GM12801 (cell line): ENCODE data around the gene WDR62.

Source experiments
- CTCF ChIP-seq: IDR thresholded peaks from one replicate; pipeline ENCODE4 v1.5.1; 2011; ENCODE audit warnings: control low read depth; ENCODE audit not compliant: insufficient read length; ENCODE audit errors: extremely low read depth

The WDR62 gene

GRCh38 chr19:36054733-36055686, at the start of gene WDR62:
Gene WDR62, plus strand, starts transcription at chr19:36054897. Its CDS starts 75 bp downstream, at chr19:36054972.
- no peak for TF ChIP-seq CTCF

DNA sequence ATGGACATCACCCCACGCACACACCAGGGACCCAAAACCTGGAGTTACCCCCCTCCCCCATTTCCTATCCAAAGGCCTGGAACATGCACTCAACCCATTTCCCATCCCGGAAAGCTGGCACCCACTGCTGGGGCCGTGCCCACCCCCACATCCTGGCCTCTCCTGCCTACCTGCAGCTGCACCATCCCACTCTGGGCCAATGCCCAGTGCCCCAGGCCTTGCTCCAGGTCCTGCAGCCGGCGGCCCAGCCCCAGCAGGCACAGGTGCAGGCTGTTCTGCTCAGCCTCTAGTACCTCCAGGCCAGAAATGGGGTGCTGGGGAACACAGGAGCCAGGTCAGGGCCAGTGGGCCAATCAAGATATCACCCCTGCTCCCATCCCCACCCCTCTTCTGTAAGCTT, 47.7 kb upstream of the WDR62 start:
- TF ChIP-seq CTCF: no peak

DNA sequence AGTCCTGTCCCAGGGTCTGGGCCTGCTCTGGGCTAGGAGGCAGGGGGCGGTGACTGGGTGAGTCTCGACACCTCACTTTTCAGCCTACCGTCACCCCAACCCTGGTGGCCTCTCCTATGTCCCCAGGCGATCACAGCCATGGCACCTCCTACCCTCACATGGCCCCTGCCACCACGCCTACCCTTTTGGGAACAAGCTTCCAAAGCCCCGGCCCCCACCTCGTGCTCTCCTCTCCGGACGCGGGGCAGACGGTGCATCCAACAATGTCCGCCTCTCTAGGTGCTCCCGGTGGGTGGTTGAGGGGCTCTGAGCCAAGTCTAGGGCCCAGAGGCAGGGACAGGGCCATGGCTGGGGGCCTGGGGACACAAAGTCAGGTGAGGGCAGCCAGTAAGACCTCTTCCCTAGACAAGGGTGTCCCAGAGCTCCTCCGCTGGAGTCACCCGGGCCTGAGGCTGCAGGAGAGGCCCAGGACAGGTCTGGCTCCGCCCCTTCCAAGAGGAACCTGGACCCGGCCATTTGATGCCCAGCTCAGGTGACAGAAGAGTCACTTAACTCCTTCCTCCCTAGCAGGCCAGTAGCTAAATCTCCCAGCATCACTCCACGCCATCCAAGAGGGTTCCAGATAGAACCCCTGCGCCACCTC, 46.2 kb upstream of the WDR62 start, which contains the start of gene SYNE4:
SYNE4 (minus strand) TSS at position 478 of the 643 bp plus-strand sequence; CDS start at position 346, 132 bp downstream.
- no peak for TF ChIP-seq CTCF

DNA sequence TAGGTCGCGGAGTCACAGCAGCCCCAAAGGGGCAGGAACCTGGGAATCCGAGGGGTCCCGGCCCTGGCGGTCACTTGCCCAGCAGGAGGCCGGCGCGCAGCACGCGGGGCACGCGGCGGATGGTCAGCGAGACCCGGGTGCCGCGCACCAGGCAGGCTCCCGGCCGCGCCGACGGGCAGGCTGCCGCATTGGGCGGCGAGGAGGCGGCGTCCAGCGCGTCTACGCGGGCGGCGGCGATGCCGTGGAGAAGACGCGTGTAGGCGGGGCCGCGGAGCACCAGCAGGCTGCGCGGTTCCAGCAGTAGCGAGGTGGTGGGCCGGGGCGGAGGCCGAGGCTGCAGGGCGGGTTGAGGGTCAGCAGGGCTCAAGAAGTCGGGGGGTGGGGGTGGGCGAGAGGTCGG, 45.5 kb upstream of the WDR62 start:
- no peak for TF ChIP-seq CTCF

DNA sequence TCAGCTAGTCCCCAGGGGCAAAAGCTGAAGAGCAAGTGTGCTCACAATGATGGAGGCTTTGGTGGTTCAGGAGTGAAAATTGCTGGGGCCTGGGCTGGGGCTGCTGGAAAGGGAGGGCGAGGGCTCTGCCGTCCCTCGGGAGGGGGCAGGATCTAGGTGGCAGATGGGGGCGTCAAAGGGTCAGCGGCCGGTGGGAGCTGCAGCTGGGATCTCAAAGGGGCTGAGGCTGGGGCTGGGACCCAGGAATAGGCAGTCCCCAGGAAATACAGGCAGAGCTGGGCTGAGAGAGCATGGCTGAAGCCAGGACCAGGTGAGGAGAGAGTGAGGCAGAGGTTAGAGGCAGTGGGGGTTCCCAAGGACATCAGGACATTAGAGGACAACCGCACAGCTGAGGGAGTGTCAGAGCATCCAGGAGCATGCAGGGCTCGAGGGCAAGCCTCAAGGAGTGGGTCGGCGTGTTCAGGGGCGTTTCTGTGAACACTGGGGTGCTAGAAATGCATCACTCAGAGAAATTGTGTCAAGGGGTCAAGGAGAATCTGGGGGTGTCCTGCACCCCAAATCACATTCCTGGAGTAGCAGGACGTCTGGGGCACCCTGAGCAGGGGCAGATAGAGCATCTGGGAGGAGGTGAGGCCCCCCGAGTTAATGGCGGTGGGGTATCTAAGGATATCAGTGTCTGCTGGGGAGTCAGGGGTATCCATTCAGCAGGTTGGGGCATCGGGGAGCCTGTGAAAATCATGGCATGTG, 44.9 kb upstream of the WDR62 start:
- TF ChIP-seq CTCF: no peak

DNA sequence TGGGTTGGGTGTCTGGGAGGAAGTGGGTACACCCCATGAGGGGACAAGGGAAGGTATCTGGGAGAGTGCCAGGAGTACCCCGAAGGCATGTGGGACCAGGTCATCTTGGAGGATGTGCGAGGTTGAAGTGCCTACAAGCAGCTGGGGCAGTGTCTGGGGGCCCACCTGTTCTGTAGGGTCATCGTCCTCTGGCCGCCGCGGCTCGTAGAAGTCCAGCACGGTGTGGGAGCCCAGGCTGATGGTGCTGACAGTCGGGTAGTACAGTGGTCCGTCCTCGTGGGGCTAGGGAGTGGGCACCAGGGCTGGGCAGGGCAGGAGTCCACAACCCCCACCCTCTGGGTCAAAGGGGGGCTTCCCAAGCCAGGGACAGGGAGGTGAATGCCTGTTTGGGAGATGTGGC, 44.3 kb upstream of the WDR62 start:
- TF ChIP-seq CTCF: no peak
